ENCODE data around the gene IRAK1. TPM values are rescaled to one million over a fixed set of nuclear protein-coding genes. Genes with fewer than 3 reads are reported as not detected.

The IRAK1 gene
- total and polyA plus RNA-seq, 9 of the 15 experiments (the other 6 are each of a cell fraction or from before 2014, with no cell fraction given), result 11.6 to 261 (median 91.6) TPM

DNA sequence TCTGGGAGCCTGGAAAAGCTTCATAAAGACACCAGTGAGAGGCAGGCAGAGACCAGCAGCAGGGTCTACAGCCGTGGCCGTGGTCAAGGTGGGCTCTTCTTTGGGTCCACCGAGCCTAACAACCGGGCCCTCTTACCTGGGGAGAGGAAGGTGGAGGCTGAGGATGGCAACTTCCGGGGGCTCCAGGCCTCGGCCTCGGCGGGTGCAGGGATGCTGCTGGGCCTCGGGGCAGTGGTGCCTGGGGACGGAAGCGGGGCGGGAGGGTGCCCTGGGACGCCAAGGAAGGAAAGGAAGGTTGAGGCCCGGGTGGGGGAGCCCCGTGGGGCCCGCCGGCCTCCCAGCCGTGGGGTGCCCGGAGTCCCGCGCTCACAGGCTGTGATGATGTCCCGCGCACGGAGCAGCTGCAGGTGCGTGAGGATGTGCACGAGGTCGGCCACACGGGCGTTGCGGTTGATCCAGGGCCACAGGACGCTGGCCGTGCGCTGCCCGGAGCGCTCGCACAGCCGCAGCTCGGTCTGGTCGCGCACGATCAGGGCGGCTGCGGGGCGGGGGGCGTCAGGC is 561 bp downstream of the IRAK1 start (continued):
- TF ChIP-seq, protein P1, sequence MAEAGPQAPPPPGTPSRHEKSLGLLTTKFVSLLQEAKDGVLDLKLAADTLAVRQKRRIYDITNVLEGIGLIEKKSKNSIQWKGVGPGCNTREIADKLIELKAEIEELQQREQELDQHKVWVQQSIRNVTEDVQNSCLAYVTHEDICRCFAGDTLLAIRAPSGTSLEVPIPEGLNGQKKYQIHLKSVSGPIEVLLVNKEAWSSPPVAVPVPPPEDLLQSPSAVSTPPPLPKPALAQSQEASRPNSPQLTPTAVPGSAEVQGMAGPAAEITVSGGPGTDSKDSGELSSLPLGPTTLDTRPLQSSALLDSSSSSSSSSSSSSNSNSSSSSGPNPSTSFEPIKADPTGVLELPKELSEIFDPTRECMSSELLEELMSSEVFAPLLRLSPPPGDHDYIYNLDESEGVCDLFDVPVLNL (CRISPR knock-in tag; IDR thresholded peaks at IDR 0.05; ENCODE audit: low read depth), result no peak
- TF ChIP-seq, protein P2, sequence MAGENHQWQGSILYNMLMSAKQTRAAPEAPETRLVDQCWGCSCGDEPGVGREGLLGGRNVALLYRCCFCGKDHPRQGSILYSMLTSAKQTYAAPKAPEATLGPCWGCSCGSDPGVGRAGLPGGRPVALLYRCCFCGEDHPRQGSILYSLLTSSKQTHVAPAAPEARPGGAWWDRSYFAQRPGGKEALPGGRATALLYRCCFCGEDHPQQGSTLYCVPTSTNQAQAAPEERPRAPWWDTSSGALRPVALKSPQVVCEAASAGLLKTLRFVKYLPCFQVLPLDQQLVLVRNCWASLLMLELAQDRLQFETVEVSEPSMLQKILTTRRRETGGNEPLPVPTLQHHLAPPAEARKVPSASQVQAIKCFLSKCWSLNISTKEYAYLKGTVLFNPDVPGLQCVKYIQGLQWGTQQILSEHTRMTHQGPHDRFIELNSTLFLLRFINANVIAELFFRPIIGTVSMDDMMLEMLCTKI (IDR thresholded peaks at IDR 0.05; ENCODE audit: partially characterized antibody), result no peak
- TF ChIP-seq, protein P3, sequence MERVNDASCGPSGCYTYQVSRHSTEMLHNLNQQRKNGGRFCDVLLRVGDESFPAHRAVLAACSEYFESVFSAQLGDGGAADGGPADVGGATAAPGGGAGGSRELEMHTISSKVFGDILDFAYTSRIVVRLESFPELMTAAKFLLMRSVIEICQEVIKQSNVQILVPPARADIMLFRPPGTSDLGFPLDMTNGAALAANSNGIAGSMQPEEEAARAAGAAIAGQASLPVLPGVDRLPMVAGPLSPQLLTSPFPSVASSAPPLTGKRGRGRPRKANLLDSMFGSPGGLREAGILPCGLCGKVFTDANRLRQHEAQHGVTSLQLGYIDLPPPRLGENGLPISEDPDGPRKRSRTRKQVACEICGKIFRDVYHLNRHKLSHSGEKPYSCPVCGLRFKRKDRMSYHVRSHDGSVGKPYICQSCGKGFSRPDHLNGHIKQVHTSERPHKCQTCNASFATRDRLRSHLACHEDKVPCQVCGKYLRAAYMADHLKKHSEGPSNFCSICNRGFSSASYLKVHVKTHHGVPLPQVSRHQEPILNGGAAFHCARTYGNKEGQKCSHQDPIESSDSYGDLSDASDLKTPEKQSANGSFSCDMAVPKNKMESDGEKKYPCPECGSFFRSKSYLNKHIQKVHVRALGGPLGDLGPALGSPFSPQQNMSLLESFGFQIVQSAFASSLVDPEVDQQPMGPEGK (CRISPR knock-in tag; IDR thresholded peaks at IDR 0.05; ENCODE audit: borderline replicate concordance), result no peak
- TF ChIP-seq, protein P4, sequence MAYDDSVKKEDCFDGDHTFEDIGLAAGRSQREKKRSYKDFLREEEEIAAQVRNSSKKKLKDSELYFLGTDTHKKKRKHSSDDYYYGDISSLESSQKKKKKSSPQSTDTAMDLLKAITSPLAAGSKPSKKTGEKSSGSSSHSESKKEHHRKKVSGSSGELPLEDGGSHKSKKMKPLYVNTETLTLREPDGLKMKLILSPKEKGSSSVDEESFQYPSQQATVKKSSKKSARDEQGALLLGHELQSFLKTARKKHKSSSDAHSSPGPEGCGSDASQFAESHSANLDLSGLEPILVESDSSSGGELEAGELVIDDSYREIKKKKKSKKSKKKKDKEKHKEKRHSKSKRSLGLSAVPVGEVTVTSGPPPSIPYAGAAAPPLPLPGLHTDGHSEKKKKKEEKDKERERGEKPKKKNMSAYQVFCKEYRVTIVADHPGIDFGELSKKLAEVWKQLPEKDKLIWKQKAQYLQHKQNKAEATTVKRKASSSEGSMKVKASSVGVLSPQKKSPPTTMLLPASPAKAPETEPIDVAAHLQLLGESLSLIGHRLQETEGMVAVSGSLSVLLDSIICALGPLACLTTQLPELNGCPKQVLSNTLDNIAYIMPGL (CRISPR knock-in tag; IDR thresholded peaks at IDR 0.05), result no peak
- TF ChIP-seq FOXJ3 (CRISPR knock-in tag; IDR thresholded peaks at IDR 0.05) (no peak), ZBTB17 (CRISPR knock-in tag; IDR thresholded peaks at IDR 0.05) (no peak), ZNF134 (CRISPR knock-in tag; conservative IDR thresholded peaks at IDR 0.05) (no peak), TAF1 (IDR thresholded peaks at IDR 0.05; ENCODE audit: control insufficient read depth, extremely low read depth, insufficient read depth, low read length, severe bottlenecking) (peak; percentile 0), SNRNP70 (optimal IDR thresholded peaks at IDR 0.05; ENCODE audit: low read depth, low read length) (no peak), STAT5B (CRISPR knock-in tag; IDR thresholded peaks at IDR 0.05) (no peak), CEBPB (tag; IDR thresholded peaks at IDR 0.05) (no peak), RUNX1 (IDR thresholded peaks at IDR 0.05; ENCODE audit: low read depth) (no peak), SRSF3 (IDR thresholded peaks at IDR 0.05; ENCODE audit: insufficient read depth, low read length) (no peak), TCF3 (CRISPR knock-in tag; IDR thresholded peaks at IDR 0.05) (no peak), ZBTB8A (IDR thresholded peaks at IDR 0.05; ENCODE audit: partially characterized antibody) (no peak), CC2D1A (IDR thresholded peaks at IDR 0.05) (no peak)
- TF ChIP-seq, protein P5, sequence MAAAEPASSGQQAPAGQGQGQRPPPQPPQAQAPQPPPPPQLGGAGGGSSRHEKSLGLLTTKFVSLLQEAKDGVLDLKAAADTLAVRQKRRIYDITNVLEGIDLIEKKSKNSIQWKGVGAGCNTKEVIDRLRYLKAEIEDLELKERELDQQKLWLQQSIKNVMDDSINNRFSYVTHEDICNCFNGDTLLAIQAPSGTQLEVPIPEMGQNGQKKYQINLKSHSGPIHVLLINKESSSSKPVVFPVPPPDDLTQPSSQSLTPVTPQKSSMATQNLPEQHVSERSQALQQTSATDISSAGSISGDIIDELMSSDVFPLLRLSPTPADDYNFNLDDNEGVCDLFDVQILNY (CRISPR knock-in tag; IDR thresholded peaks at IDR 0.05), result no peak
- TF ChIP-seq, protein P6, sequence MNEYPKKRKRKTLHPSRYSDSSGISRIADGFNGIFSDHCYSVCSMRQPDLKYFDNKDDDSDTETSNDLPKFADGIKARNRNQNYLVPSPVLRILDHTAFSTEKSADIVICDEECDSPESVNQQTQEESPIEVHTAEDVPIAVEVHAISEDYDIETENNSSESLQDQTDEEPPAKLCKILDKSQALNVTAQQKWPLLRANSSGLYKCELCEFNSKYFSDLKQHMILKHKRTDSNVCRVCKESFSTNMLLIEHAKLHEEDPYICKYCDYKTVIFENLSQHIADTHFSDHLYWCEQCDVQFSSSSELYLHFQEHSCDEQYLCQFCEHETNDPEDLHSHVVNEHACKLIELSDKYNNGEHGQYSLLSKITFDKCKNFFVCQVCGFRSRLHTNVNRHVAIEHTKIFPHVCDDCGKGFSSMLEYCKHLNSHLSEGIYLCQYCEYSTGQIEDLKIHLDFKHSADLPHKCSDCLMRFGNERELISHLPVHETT (CRISPR knock-in tag; conservative IDR thresholded peaks at IDR 0.05 in 1 of 2, IDR thresholded peaks at IDR 0.05 in 1 of 2), result no peak
- TF ChIP-seq, protein P7, sequence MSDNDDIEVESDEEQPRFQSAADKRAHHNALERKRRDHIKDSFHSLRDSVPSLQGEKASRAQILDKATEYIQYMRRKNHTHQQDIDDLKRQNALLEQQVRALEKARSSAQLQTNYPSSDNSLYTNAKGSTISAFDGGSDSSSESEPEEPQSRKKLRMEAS (CRISPR knock-in tag; IDR thresholded peaks at IDR 0.05), result peak; percentile 40; the same call in 1 of the 2 replicates
